Lower leg skin (tissue), 3 donors: ENCODE data around the gene GNAT1.

Source experiments
- POLR2A ChIP-seq, 2 donors: fragments of 450-650 bp; IDR thresholded peaks; one replicate each; pipeline ENCODE4 v1.6.1; 2016 to 2017; ENCODE audit warnings: antibody characterized with exemption in 2 of 2, mild to moderate bottlenecking in 1 of 2, moderate library complexity in 1 of 2
- TF ChIP-seq, protein P1 (sequence below), 3 donors: fragments of 450-650 bp; IDR thresholded peaks; one replicate each; pipeline ENCODE4 v1.5.1; 2016; ENCODE audit warnings: antibody characterized with exemption in 3 of 3, mild to moderate bottlenecking in 3 of 3, moderate library complexity in 2 of 3

- TF ChIP-seq POLR2A (IDR thresholded peaks at IDR 0.05) = peak in 1 of 2 donors; percentile 53
- TF ChIP-seq, protein P1, sequence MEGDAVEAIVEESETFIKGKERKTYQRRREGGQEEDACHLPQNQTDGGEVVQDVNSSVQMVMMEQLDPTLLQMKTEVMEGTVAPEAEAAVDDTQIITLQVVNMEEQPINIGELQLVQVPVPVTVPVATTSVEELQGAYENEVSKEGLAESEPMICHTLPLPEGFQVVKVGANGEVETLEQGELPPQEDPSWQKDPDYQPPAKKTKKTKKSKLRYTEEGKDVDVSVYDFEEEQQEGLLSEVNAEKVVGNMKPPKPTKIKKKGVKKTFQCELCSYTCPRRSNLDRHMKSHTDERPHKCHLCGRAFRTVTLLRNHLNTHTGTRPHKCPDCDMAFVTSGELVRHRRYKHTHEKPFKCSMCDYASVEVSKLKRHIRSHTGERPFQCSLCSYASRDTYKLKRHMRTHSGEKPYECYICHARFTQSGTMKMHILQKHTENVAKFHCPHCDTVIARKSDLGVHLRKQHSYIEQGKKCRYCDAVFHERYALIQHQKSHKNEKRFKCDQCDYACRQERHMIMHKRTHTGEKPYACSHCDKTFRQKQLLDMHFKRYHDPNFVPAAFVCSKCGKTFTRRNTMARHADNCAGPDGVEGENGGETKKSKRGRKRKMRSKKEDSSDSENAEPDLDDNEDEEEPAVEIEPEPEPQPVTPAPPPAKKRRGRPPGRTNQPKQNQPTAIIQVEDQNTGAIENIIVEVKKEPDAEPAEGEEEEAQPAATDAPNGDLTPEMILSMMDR (IDR thresholded peaks at IDR 0.05) = no peak
Measured at GRCh38 chr3:50235716-50236483, 44.5 kb downstream of the GNAT1 start, which contains the start of gene GNAI2.
